H1 (cell line): ENCODE data around the gene SKP2. TPM values are rescaled to one million over a fixed set of nuclear protein-coding genes. Genes with fewer than 3 reads are reported as not detected.

Experiments used
- CEBPB ChIP-seq: IDR thresholded peaks from 2 replicates; pipeline ENCODE4 v1.6.1; 2012; ENCODE audit warnings: low read depth, low read length
- CHD2 ChIP-seq: IDR thresholded peaks from 2 replicates; pipeline ENCODE4 v1.6.1; 2012; ENCODE audit warnings: low read length, improper control_type of control experiment
- CHD7 ChIP-seq: fragments of 300-600 bp; sonication (generic); IDR thresholded peaks from 2 replicates; pipeline ENCODE4 v1.7.1; 2012; ENCODE audit warnings: low read length, moderate library complexity, mild to moderate bottlenecking, inconsistent platforms; ENCODE audit not compliant: insufficient replicate concordance
- GABPA ChIP-seq: IDR thresholded peaks from 2 replicates; pipeline ENCODE4 v1.6.1; 2011; ENCODE audit warnings: mild to moderate bottlenecking, low read length, moderate library complexity, borderline replicate concordance; ENCODE audit not compliant: insufficient read depth
- PHF8 ChIP-seq: fragments of 200-600 bp; sonication (generic); conservative IDR thresholded peaks from 2 replicates; pipeline ENCODE4 v1.7.1; 2012; ENCODE audit warnings: low read depth, mild to moderate bottlenecking, inconsistent platforms, low read length, moderate library complexity
- SRF ChIP-seq: IDR thresholded peaks from 2 replicates; pipeline ENCODE4 v1.6.1; 2011; ENCODE audit warnings: mild to moderate bottlenecking, low read depth, low read length, moderate library complexity
- TAF1 ChIP-seq: IDR thresholded peaks from 2 replicates; pipeline ENCODE4 v1.6.1; 2011; ENCODE audit warnings: mild to moderate bottlenecking, low read depth, low read length
- TEAD4 ChIP-seq: IDR thresholded peaks from 2 replicates; pipeline ENCODE4 v1.6.1; 2012; ENCODE audit warnings: low read depth, low read length, inconsistent platforms, mixed read lengths
- polyA plus RNA-seq, 7 experiments: library from polyadenylated mRNA; depleted of rRNA in 3 of 7; stranded (reverse) in 5 of 7; unstranded in 2 of 7; fragments of >200 nt in 5 of 7; fragments of 200-250 nt in 2 of 7; gene quantifications; 1 replicate in 5 of 7; 2 replicates in 1 of 7; 4 replicates in 1 of 7; pipeline versions ENCODE4 v1.2.1 to v1.2.3, GENCODE V29; 2011 to 2013; ENCODE audit warnings: missing spikeins in 2 of 7, mixed read lengths in 2 of 7
- total RNA-seq: library from RNA; stranded (reverse); fragmentation: NEBNext Ultra II Directional; extraction: Animal tissue kit (Norgen Biotek cat#: 25700); gene quantifications from 2 replicates; pipeline ENCODE4 v1.2.1, GENCODE V29; 2021
- TF ChIP-seq, protein P1 (sequence below): IDR thresholded peaks from 2 replicates; pipeline ENCODE4 v1.6.1; 2011; ENCODE audit warnings: low read depth, mild to moderate bottlenecking, low read length; ENCODE audit not compliant: insufficient read depth

The SKP2 gene
- total and polyA plus RNA-seq, 2 of the 8 experiments (the other 6 are each of a cell fraction or from before 2014, with no cell fraction given) = 49.9 to 104 TPM

GRCh38 chr5:36205329-36205728 is 53.4 kb downstream of the SKP2 start (continued):
- TF ChIP-seq CHD7 (no peak), TEAD4 (no peak), PHF8 (no peak), CHD2 (no peak), TAF1 (no peak), GABPA (no peak), SRF (no peak), CEBPB (no peak)
- TF ChIP-seq, protein P1, sequence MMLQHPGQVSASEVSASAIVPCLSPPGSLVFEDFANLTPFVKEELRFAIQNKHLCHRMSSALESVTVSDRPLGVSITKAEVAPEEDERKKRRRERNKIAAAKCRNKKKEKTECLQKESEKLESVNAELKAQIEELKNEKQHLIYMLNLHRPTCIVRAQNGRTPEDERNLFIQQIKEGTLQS = no peak
